Mesothelial cell of epicardium (in vitro differentiated cells): ENCODE data around the gene ARL2. TPM values are rescaled to one million over a fixed set of nuclear protein-coding genes. Genes with fewer than 3 reads are reported as not detected.

Source experiments
- DNase-seq, 2 experiments: peaks; one replicate each; pipeline ENCODE4 v3.0.0; 2021; ENCODE audit warnings: low spot score in 2 of 2; ENCODE audit not compliant: unreplicated experiment in 2 of 2
- H3K27ac Mint-ChIP-seq: 2 replicates; pipeline ENCODE4 v1.8.0; 2021; ENCODE audit warnings: mixed read lengths
- H3K27me3 Mint-ChIP-seq: 2 replicates; pipeline ENCODE4 v1.8.0; 2021; ENCODE audit warnings: low read depth, mixed read lengths
- H3K36me3 Mint-ChIP-seq: 2 replicates; pipeline ENCODE4 v1.8.0; 2021; ENCODE audit warnings: mixed read lengths
- H3K4me1 Mint-ChIP-seq: 2 replicates; pipeline ENCODE4 v1.8.0; 2021; ENCODE audit warnings: mixed read lengths
- H3K4me3 Mint-ChIP-seq: 2 replicates; pipeline ENCODE4 v1.8.0; 2021; ENCODE audit warnings: mild to moderate bottlenecking, moderate library complexity, mixed read lengths
- H3K9me3 Mint-ChIP-seq: 2 replicates; pipeline ENCODE4 v1.8.0; 2021; ENCODE audit warnings: mixed read lengths
- CTCF ChIP-seq: fragments of 200-600 bp; sonication (generic); IDR thresholded peaks from one replicate; pipeline ENCODE4 v1.5.0; 2021; ENCODE audit warnings: antibody characterized with exemption; ENCODE audit not compliant: unreplicated experiment
- total RNA-seq: library from RNA; stranded (reverse); gene quantifications from 3 replicates; pipeline ENCODE4 v1.2.1, GENCODE V29; 2021

Gene ARL2
- total RNA-seq, 1 donor from 2014 or later = 79.9 TPM

GRCh38 chr11:65058012-65058411, 44.1 kb downstream of the ARL2 start:
- H3K4me1 Mint-ChIP-seq = no peaks in the 10 kb centered on the region
- H3K4me3 Mint-ChIP-seq = no peak overlapping the region
- TF ChIP-seq CTCF = no peak
- no peak for DNase-seq
- no peaks in the 10 kb centered on the region for H3K36me3 Mint-ChIP-seq
- peaks cover 8% of the 10 kb centered on the region for H3K27me3 Mint-ChIP-seq
- H3K27ac Mint-ChIP-seq = no peak overlapping the region
- H3K9me3 Mint-ChIP-seq = no peaks in the 10 kb centered on the region

GRCh38 chr11:65058419-65059054, 44.6 kb downstream of the ARL2 start, which contains the start of gene NAALADL1:
NAALADL1 (minus strand) TSS chr11:65058553; CDS start chr11:65058521, 32 bp downstream.
- no peak for TF ChIP-seq CTCF
- peaks cover 8% of the 10 kb centered on the region for H3K27me3 Mint-ChIP-seq
- no peak for DNase-seq
- no peaks in the 10 kb centered on the region for H3K36me3 Mint-ChIP-seq
- no peak within 1 kb of the TSS for H3K4me3 Mint-ChIP-seq
- H3K4me1 Mint-ChIP-seq = no peaks in the 10 kb centered on the region
- no peak within 1 kb of the TSS for H3K27ac Mint-ChIP-seq
- no peaks in the 10 kb centered on the region for H3K9me3 Mint-ChIP-seq

- no peak for TF ChIP-seq CTCF
- Mint-ChIP-seq H3K4me1 (no peaks in the 10 kb centered on the region), H3K36me3 (no peaks in the 10 kb centered on the region), H3K4me3 (no peak overlapping the region), H3K27ac (no peak overlapping the region), H3K27me3 (peaks cover 6% of the 10 kb centered on the region), H3K9me3 (no peaks in the 10 kb centered on the region)
- DNase-seq = no peak
Observed at GRCh38 chr11:65059523-65059922, 45.6 kb downstream of the ARL2 start.

GRCh38 chr11:65059959-65060824, 46.2 kb downstream of the ARL2 start:
- no peak overlapping the region for H3K27ac Mint-ChIP-seq
- H3K36me3 Mint-ChIP-seq = no peaks in the 10 kb centered on the region
- H3K4me1 Mint-ChIP-seq = no peaks in the 10 kb centered on the region
- no peaks in the 10 kb centered on the region for H3K9me3 Mint-ChIP-seq
- TF ChIP-seq CTCF = no peak
- peaks cover 4% of the 10 kb centered on the region for H3K27me3 Mint-ChIP-seq
- H3K4me3 Mint-ChIP-seq = no peak overlapping the region
- DNase-seq = no peak

GRCh38 chr11:65060913-65061408, 47.0 kb downstream of the ARL2 start:
- Mint-ChIP-seq H3K9me3 (no peaks in the 10 kb centered on the region), H3K27me3 (peaks cover 4% of the 10 kb centered on the region), H3K4me1 (no peaks in the 10 kb centered on the region), H3K27ac (no peak overlapping the region), H3K36me3 (no peaks in the 10 kb centered on the region), H3K4me3 (no peak overlapping the region)
- DNase-seq = no peak
- TF ChIP-seq CTCF = no peak
